ENCODE data around the gene KRTAP10-6. TPM values are rescaled to one million over a fixed set of nuclear protein-coding genes. Genes with fewer than 3 reads are reported as not detected.
"Not testable (repeated sequence)": the region's sequence is repeated elsewhere in the genome, so short reads cannot be mapped to it uniquely, and the experiment has no call there.

KRTAP10-6 gene
- total and polyA plus RNA-seq, 2 donors (not counting 1 experiment from before 2014, with no cell fraction given): not detected

GRCh38 chr21:44550807-44551206, 41.5 kb downstream of the KRTAP10-6 start:
- H2AFZ ChIP-seq (ENCODE audit: insufficient read depth, low read depth, low read length, poor library complexity, severe bottlenecking): no peak overlapping the region
- ATAC-seq (ENCODE audit: low read depth) (no peak), DNase-seq (no peak)
- H3K4me1 ChIP-seq (ENCODE audit: control insufficient read depth in 2 of 2, insufficient read depth in 2 of 2, low read length in 2 of 2): peaks cover 5 to 7% of the 10 kb centered on the region in 2 donors
- no peaks in the 10 kb centered on the region for H3K79me2 ChIP-seq (ENCODE audit: control insufficient read depth, insufficient read depth, low read length)
- no peak overlapping the region for H3K4me3 ChIP-seq (ENCODE audit: control extremely low read depth in 1 of 5, extremely low read depth in 1 of 5, insufficient read depth in 1 of 5, low read depth in 2 of 5, low read length in 4 of 5)
- H3K9me3 Mint-ChIP-seq (ENCODE audit: insufficient read depth): peaks cover 6% of the 10 kb centered on the region
- 81% methylated on average over 10 of the region's 10 CpGs for WGBS (ENCODE audit: insufficient coverage)
- no peak overlapping the region for H3K4me2 ChIP-seq (replicated peaks; ENCODE audit: low read depth, low read length, poor library complexity, severe bottlenecking)
- H3K27me3 Mint-ChIP-seq: peaks cover 60% of the 10 kb centered on the region
- no peaks in the 10 kb centered on the region for H4K20me1 ChIP-seq (ENCODE audit: control insufficient read depth, insufficient read depth, low read length, poor library complexity, severe bottlenecking)
- H3K9ac ChIP-seq (ENCODE audit: low read length): no peak overlapping the region
- no peak overlapping the region for H3K27ac Mint-ChIP-seq
- CTCF ChIA-PET: interaction anchor here (0.7 kb wide), 1 partner anchor 939 kb away, joined by 3 read pairs; no protein-coding TSS in a partner anchor
- no peaks in the 10 kb centered on the region for H3K36me3 ChIP-seq (replicated peaks in 1 of 2; ENCODE audit: control extremely low read depth in 1 of 2, control insufficient read depth in 1 of 2, extremely low read depth in 1 of 2, insufficient read depth in 2 of 2, low read length in 1 of 2)
- H3K27ac ChIP-seq (ENCODE audit: low read length in 2 of 2): no peak overlapping the region
- intact Hi-C loops (cut with micrococcal nuclease): no loop called here
- peaks cover 8% of the 10 kb centered on the region for H3K4me1 Mint-ChIP-seq
- TF ChIP-seq CTCF (IDR thresholded peaks at IDR 0.05): no peak
- TF ChIP-seq EZH2 (IDR thresholded peaks at IDR 0.05; ENCODE audit: borderline replicate concordance, insufficient read depth, low read depth, low read length, poor library complexity, severe bottlenecking): no peak
- peaks cover 0 to 17% (median 2%) of the 10 kb centered on the region in 4 experiments for H3K27me3 ChIP-seq (replicated peaks in 1 of 4; ENCODE audit: control extremely low read depth in 1 of 4, control insufficient read depth in 3 of 4, insufficient read depth in 4 of 4, low read length in 3 of 4)
- peaks cover 0 to 27% (median 9%) of the 10 kb centered on the region in 3 donors for H3K9me3 ChIP-seq (ENCODE audit: control extremely low read depth in 1 of 3, control insufficient read depth in 2 of 3, insufficient read depth in 1 of 3, low read length in 2 of 3)
- POLR2A ChIA-PET: no interaction called here
- no peak overlapping the region for H3K4me3 Mint-ChIP-seq

- POLR2A ChIA-PET; H3K4me3 ChIP-seq (ENCODE audit: control extremely low read depth in 1 of 5, extremely low read depth in 1 of 5, insufficient read depth in 1 of 5, low read depth in 2 of 5, low read length in 4 of 5); H3K4me1 ChIP-seq (ENCODE audit: control insufficient read depth in 2 of 2, insufficient read depth in 2 of 2, low read length in 2 of 2); H3K4me3 Mint-ChIP-seq; H3K27ac Mint-ChIP-seq; H3K27ac ChIP-seq (ENCODE audit: low read length in 2 of 2); CTCF ChIA-PET; H3K9ac ChIP-seq (ENCODE audit: low read length); H3K9me3 Mint-ChIP-seq (ENCODE audit: insufficient read depth); H2AFZ ChIP-seq (ENCODE audit: insufficient read depth, low read depth, low read length, poor library complexity, severe bottlenecking); DNase-seq; ATAC-seq (ENCODE audit: low read depth); H4K20me1 ChIP-seq (ENCODE audit: control insufficient read depth, insufficient read depth, low read length, poor library complexity, severe bottlenecking); intact Hi-C loops (cut with micrococcal nuclease); H3K4me2 ChIP-seq (replicated peaks; ENCODE audit: low read depth, low read length, poor library complexity, severe bottlenecking); H3K79me2 ChIP-seq (ENCODE audit: control insufficient read depth, insufficient read depth, low read length); H3K4me1 Mint-ChIP-seq; H3K36me3 ChIP-seq (replicated peaks in 1 of 2; ENCODE audit: control extremely low read depth in 1 of 2, control insufficient read depth in 1 of 2, extremely low read depth in 1 of 2, insufficient read depth in 2 of 2, low read length in 1 of 2): not testable (repeated sequence)
- 42% methylated on average over 12 of the region's 17 CpGs for WGBS (ENCODE audit: insufficient coverage)
- Histone ChIP-seq H3K27me3 (replicated peaks in 1 of 4; ENCODE audit: control extremely low read depth in 1 of 4, control insufficient read depth in 3 of 4, insufficient read depth in 4 of 4, low read length in 3 of 4) (peaks cover 0 to 14% (median 1%) of the 10 kb centered on the region in 4 experiments), H3K9me3 (ENCODE audit: control extremely low read depth in 1 of 3, control insufficient read depth in 2 of 3, insufficient read depth in 1 of 3, low read length in 2 of 3) (peaks cover 0 to 24% (median 9%) of the 10 kb centered on the region in 3 donors)
- peaks cover 59% of the 10 kb centered on the region for H3K27me3 Mint-ChIP-seq
These were observed 42.0 kb downstream of the KRTAP10-6 start for GRCh38 chr21:44550285-44550684.

Data from B cell (primary cell).